Activated CD4-positive, alpha-beta memory T cell treated with anti-CD3 and anti-CD28 coated beads for 36 hours (primary cell): ENCODE data around the gene SFR1. TPM values are rescaled to one million over a fixed set of nuclear protein-coding genes. Genes with fewer than 3 reads are reported as not detected.

Source experiments
- CTCF ChIA-PET: fragments of 350-600 bp; sonication (Branson Sonifier 250); formaldehyde crosslinking; loops from one replicate; lab custom pipeline; 2021; ENCODE audit warnings: antibody characterized with exemption, inconsistent platforms; lab: Charles Lee
- POLR2A ChIA-PET: fragments of 350-600 bp; sonication (Branson Sonifier 250); formaldehyde crosslinking; loops from one replicate; lab custom pipeline; 2021; ENCODE audit warnings: antibody characterized with exemption; lab: Charles Lee
- DNase-seq: peaks from one replicate; pipeline ENCODE4 v3.0.0-alpha.2; 2020
- H3K27ac Mint-ChIP-seq: one replicate; pipeline ENCODE4 v1.8.0; 2021; ENCODE audit warnings: mixed read lengths
- H3K27me3 Mint-ChIP-seq: one replicate; pipeline ENCODE4 v1.8.0; 2021; ENCODE audit warnings: mixed read lengths
- H3K36me3 Mint-ChIP-seq: one replicate; pipeline ENCODE4 v1.8.0; 2021; ENCODE audit warnings: mixed read lengths
- H3K4me1 Mint-ChIP-seq: one replicate; pipeline ENCODE4 v1.8.0; 2021; ENCODE audit warnings: low read depth, mixed read lengths
- H3K4me3 Mint-ChIP-seq: one replicate; pipeline ENCODE4 v1.8.0; 2021; ENCODE audit warnings: mild to moderate bottlenecking, mixed read lengths
- H3K9me3 Mint-ChIP-seq: one replicate; pipeline ENCODE4 v1.8.0; 2021; ENCODE audit warnings: mixed read lengths
- intact Hi-C: fragments of 100-400 bp; cut with micrococcal nuclease; formaldehyde crosslinking; loops from one replicate; pipeline ENCODE4 v1.15.1; 2023
- total RNA-seq, 2 experiments: library from RNA; stranded (reverse); gene quantifications; one replicate each; pipeline ENCODE4 v1.2.3, GENCODE V29; 2021

The SFR1 gene
- total RNA-seq, 2 experiments from 2014 or later: 16.8 to 19.2 TPM

DNA sequence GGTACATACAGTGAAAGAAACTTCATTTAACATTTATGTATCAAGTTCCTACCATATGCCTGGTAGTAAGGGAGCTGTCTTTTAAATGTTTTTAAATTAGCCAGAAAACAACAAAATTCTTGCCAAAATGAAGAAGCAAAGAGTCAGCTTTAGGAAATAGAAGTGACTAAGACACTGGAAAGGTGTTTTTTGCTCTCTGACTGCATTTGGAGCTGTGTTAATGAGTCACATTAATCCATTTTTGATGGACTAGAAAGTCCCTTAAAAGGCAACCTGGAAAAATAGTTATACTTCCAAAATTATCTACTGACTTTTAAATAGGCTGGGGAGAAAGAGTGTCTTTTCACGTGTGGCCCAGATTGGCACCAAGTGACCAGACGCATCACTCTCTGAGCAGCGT lies 32.4 kb upstream of the SFR1 start:
- ChIA-PET CTCF (interaction anchor here (1.1 kb wide), 1 partner anchor 9 kb away, joined by 4 read pairs; no protein-coding TSS in a partner anchor), POLR2A (interaction anchor here (1.6 kb wide), 1 partner anchor 165 kb away, joined by 3 read pairs; the partner anchor contains the start of gene GSTO1)
- H3K9me3 Mint-ChIP-seq: peaks cover 7% of the 10 kb centered on the region
- H3K36me3 Mint-ChIP-seq: no peaks in the 10 kb centered on the region
- intact Hi-C loops: no loop called here
- H3K27me3 Mint-ChIP-seq: no peaks in the 10 kb centered on the region
- no peak overlapping the region for H3K4me3 Mint-ChIP-seq
- no peak overlapping the region for H3K27ac Mint-ChIP-seq
- peaks cover 8% of the 10 kb centered on the region for H3K4me1 Mint-ChIP-seq
- DNase-seq: no peak

DNA sequence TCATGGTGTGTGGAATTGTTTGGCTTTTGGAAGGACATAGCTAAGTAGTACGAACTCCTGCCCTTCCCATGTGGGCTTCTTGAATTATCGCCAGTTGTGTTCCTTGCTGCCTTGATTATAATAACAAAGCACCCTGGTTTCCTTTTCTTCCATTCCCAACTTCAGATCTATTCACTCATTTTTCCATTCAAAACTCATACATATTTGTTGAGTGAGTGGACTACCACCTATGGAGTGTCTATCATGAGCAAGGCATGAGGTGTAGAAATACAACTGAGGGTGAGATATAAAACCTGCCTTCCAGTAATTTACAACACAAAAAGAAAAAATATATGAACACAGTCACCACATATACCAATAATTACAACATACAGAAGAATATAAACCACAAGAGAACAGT lies 31.4 kb upstream of the SFR1 start:
- POLR2A ChIA-PET: interaction anchor here (1.6 kb wide), 1 partner anchor 164 kb away, joined by 3 read pairs; the partner anchor contains the start of gene GSTO1
- DNase-seq: no peak
- H3K27ac Mint-ChIP-seq: no peak overlapping the region
- peaks cover 10% of the 10 kb centered on the region for H3K4me1 Mint-ChIP-seq
- intact Hi-C loops: no loop called here
- no peaks in the 10 kb centered on the region for H3K36me3 Mint-ChIP-seq
- CTCF ChIA-PET: interaction anchor here (1.0 kb wide), 1 partner anchor 31 kb away, joined by 3 read pairs; the partner anchor contains the start of gene SFR1
- peaks cover 7% of the 10 kb centered on the region for H3K9me3 Mint-ChIP-seq
- no peaks in the 10 kb centered on the region for H3K27me3 Mint-ChIP-seq
- no peak overlapping the region for H3K4me3 Mint-ChIP-seq

DNA sequence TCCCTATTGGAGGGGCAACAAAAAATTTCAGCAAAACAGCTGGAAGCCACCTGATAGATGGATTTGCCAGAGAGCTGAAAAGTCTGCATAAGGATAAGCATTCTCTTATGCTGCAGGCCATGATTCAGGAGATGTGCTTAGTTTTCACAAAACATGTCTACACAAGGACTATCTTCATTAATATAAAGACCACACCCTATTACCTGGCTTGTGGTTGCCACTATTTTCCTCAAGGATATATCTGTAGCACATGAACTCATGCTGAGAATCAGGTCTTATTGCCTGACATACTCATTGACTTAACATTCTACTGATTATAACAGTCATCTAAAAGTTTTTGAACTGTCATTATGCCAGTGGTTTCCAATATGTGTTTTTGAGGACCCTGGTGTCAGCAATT lies 29.2 kb upstream of the SFR1 start:
- Mint-ChIP-seq H3K27ac (no peak overlapping the region), H3K36me3 (no peaks in the 10 kb centered on the region)
- POLR2A ChIA-PET: interaction anchor here (1.5 kb wide), 1 partner anchor 29 kb away, joined by 5 read pairs; the partner anchor contains the start of gene SFR1

DNA sequence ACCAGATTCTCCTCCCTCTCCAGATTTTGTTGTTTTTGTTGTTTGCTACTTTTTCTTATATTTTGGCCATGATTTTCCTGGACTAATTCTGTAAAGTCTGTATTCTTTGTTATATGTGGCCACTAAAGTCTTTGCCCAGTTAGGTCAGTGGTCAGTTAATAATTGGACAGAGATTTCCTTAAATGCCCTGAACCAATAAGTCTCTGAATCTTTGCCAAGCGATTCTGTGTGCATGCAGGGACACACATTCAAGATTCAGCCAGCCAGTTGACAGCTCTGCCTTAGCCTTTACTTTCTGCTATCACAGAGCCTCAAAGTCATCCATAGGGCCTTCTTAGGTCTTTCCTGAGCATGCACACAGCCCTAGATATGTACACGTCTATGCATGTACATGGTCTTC lies 25.3 kb upstream of the SFR1 start:
- POLR2A ChIA-PET: no interaction called here
- Mint-ChIP-seq H3K4me1 (peaks cover 10% of the 10 kb centered on the region), H3K36me3 (no peaks in the 10 kb centered on the region), H3K27ac (no peak overlapping the region), H3K9me3 (peaks cover 7% of the 10 kb centered on the region), H3K4me3 (no peak overlapping the region), H3K27me3 (peaks cover 1% of the 10 kb centered on the region)
- CTCF ChIA-PET: no interaction called here
- intact Hi-C loops: no loop called here
- DNase-seq: no peak

More for the DNA sequence above, 29.2 kb upstream of the SFR1 start:
- H3K4me3 Mint-ChIP-seq: no peak overlapping the region
- CTCF ChIA-PET: no interaction called here
- no peak for DNase-seq
- peaks cover 10% of the 10 kb centered on the region for H3K4me1 Mint-ChIP-seq
- peaks cover 7% of the 10 kb centered on the region for H3K9me3 Mint-ChIP-seq
- intact Hi-C loops: no loop called here
- H3K27me3 Mint-ChIP-seq: no peaks in the 10 kb centered on the region

DNA sequence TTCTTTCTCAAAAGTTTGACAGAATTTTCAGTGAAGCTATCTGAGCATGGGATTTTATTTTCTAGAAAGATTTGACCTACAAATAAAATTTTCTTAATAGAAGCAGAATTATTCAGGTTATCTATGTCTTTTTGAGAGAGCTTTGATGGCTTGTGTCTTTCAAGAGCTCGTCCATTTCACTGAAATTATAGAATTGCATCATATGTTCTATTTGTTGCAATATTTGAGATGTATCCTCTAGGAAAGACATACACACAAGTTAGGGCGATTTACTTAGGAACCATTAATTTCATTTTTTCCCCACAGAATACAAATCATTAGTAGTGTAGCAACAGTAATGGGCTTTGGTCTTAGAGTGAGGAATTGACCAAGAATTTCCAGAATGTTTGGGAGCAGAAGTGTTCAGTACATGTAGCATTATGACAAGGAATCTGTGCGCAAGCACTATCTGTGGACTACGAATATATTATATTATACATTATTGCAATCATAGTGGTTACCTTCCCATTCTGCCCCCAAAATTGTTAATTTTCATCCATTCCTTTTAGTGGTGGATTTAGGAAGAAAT lies 23.5 kb upstream of the SFR1 start:
- peaks cover 5% of the 10 kb centered on the region for H3K9me3 Mint-ChIP-seq

DNA sequence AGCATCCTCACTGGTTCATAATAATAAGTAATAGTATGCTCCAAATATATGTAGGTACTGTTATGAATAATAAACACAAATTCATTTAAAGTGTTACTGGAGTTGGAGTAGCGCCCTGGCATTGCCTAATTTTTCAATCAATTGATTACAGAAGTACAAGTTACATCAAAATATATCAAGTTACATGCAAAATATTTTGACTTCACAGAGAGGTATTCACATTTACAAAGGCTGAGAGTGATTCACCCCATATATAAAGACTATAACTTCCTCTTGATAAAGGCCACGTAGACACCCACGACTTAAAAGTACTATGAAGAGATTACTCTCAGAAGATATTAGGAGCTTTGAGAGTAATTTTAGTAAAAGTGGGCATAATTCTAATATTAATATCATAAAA lies 22.7 kb upstream of the SFR1 start:
- ChIA-PET POLR2A (no interaction called here), CTCF (interaction anchor here (0.9 to 1.9 kb wide), 2 partner anchors 24 to 493 kb away, joined by 3 to 6 read pairs; no protein-coding TSS in a partner anchor)
- no peaks in the 10 kb centered on the region for H3K36me3 Mint-ChIP-seq
- no peaks in the 10 kb centered on the region for H3K9me3 Mint-ChIP-seq
- H3K4me1 Mint-ChIP-seq: peaks cover 4% of the 10 kb centered on the region
- intact Hi-C loops: no loop called here
- peaks cover 1% of the 10 kb centered on the region for H3K27me3 Mint-ChIP-seq
- H3K4me3 Mint-ChIP-seq: no peak overlapping the region
- H3K27ac Mint-ChIP-seq: no peak overlapping the region
- no peak for DNase-seq

More for the DNA sequence above, 23.5 kb upstream of the SFR1 start:
- Mint-ChIP-seq H3K4me3 (no peak overlapping the region), H3K4me1 (peaks cover 7% of the 10 kb centered on the region), H3K36me3 (no peaks in the 10 kb centered on the region), H3K27me3 (peaks cover 1% of the 10 kb centered on the region), H3K27ac (no peak overlapping the region)
- DNase-seq: no peak
- intact Hi-C loops: no loop called here
- ChIA-PET CTCF (no interaction called here), POLR2A (no interaction called here)

DNA sequence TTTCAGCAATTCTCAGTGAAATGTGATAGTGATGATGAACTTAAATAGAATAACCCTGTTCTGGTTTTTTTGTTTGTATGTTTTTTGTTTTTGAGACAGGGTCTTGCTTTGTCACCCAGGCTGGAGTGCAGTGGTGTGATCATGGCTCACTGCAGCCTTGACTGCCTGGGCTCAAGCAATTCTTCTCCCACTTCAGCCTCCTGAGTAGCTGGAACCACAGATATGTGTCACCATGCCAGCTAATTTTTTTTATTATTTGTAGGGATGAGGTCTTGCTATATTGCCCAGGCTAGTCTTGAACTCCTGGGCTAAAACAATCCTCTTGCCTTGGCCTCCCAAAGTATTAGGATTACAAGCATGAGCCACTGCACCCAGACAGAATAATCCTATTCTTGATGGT lies 22.0 kb upstream of the SFR1 start:
- peaks cover 1% of the 10 kb centered on the region for H3K27me3 Mint-ChIP-seq
- no peaks in the 10 kb centered on the region for H3K9me3 Mint-ChIP-seq
- POLR2A ChIA-PET: no interaction called here

DNA sequence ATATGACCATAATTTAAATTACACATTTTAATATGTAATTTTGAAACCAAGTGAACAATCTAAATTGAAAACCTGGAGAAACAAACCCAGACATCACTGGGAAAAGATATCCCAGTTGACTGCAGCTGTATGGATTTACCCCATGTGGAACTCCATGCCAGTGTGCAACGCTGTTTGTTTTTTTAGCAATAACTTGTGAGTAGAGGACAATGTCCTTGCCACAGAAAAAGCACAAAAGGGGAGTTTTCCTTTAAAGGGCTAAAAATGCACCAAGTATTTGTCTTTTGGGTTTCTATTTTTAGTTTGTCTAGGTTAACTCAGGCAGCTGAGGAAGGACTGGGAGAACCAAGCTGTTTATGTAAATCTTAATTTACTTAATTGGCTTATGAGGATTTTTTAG lies 21.2 kb upstream of the SFR1 start:
- Mint-ChIP-seq H3K9me3 (no peaks in the 10 kb centered on the region), H3K4me1 (peaks cover 9% of the 10 kb centered on the region), H3K36me3 (no peaks in the 10 kb centered on the region), H3K27ac (no peak overlapping the region), H3K27me3 (peaks cover 1% of the 10 kb centered on the region), H3K4me3 (no peak overlapping the region)
- CTCF ChIA-PET: interaction anchor here (1.9 kb wide), 1 partner anchor 23 kb away, joined by 6 read pairs; no protein-coding TSS in a partner anchor
- intact Hi-C loops: no loop called here
- DNase-seq: no peak
- POLR2A ChIA-PET: interaction anchor here (0.7 kb wide), 1 partner anchor 21 kb away, joined by 3 read pairs; the partner anchor contains the start of gene SFR1

More for the DNA sequence above, 22.0 kb upstream of the SFR1 start:
- DNase-seq: no peak
- no peak overlapping the region for H3K27ac Mint-ChIP-seq
- no peaks in the 10 kb centered on the region for H3K36me3 Mint-ChIP-seq
- H3K4me3 Mint-ChIP-seq: no peak overlapping the region
- CTCF ChIA-PET: interaction anchor here (0.7 to 1.9 kb wide), 3 partner anchors 23 to 494 kb away, joined by 3 to 6 read pairs (median 3); no protein-coding TSS in a partner anchor
- intact Hi-C loops: no loop called here
- H3K4me1 Mint-ChIP-seq: peaks cover 8% of the 10 kb centered on the region

DNA sequence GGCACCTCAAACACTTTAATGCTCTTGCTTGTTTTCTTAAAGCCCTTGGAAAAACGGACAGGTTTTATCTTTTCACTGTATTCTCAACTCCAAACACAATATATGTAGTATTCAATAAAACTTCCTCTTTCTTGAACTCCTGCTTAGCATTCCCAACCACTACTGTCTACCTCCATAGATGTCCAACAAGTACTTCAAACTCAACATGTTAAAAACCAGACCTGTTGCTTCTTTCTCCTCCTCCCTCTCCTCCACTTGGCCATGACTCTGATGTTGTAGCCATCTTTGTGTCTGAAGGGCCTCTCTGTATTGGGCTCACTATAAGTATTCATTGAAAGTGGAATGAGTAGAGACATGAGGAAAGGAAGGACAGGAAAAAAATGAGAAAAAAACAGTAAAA lies 20.1 kb upstream of the SFR1 start:
- ChIA-PET POLR2A (no interaction called here), CTCF (no interaction called here)
- DNase-seq: no peak
- Mint-ChIP-seq H3K9me3 (no peaks in the 10 kb centered on the region), H3K4me3 (no peak overlapping the region), H3K36me3 (no peaks in the 10 kb centered on the region), H3K27ac (no peak overlapping the region), H3K4me1 (peaks cover 9% of the 10 kb centered on the region), H3K27me3 (peaks cover 1% of the 10 kb centered on the region)
- intact Hi-C loops: no loop called here

DNA sequence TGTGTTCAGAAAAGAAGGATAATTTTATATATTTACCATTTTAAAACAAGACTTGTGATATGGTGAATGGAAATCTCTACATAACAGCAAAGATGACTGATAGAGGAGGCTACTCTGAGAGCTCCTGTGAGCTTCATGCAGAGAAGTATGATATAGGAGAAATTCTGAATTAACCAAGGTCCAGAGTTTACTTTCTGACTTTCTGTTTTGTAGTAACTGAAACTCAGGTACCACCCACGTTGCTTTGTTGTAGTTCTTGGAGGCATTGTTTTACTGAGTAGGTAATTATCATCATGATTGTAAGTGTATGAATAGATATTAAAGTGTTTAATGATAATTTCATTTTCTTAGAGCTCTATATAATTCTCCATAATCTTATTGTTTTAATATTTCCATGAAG lies 18.0 kb upstream of the SFR1 start:
- Mint-ChIP-seq H3K4me3 (no peak overlapping the region), H3K4me1 (peaks cover 9% of the 10 kb centered on the region), H3K27me3 (peaks cover 1% of the 10 kb centered on the region), H3K36me3 (no peaks in the 10 kb centered on the region), H3K9me3 (no peaks in the 10 kb centered on the region), H3K27ac (no peak overlapping the region)
- intact Hi-C loops: no loop called here
- ChIA-PET CTCF (interaction anchor here (0.7 to 1.7 kb wide), 3 partner anchors 17 to 391 kb away, joined by 3 to 6 read pairs (median 5); partner anchors contain the start of gene SFR1), POLR2A (interaction anchor here (1.8 kb wide), 1 partner anchor 18 kb away, joined by 6 read pairs; the partner anchor contains the start of gene SFR1)
- no peak for DNase-seq

DNA sequence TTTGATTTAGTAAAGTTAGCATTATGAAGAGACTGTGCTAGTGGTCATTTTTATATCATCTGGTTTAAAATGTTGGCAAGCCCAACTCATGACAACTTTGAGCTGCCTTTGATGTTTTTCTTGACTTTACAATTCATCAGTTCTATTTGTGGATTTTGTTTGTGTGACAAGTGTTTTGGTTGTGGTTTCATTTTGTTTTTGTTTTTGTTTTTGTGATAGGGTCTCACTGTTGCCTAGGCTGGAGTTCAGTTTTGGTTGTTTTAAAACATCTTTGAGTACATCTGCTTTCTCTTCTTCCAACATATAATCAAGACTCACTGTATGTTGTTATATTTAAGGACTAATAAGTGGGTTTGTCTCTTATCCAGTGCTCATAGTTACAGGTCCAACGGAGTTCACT lies 17.6 kb upstream of the SFR1 start:
- ChIA-PET POLR2A (interaction anchor here (1.8 kb wide), 1 partner anchor 17 kb away, joined by 6 read pairs; the partner anchor contains the start of gene SFR1), CTCF (interaction anchor here (0.7 kb wide), 1 partner anchor 75 kb away, joined by 3 read pairs; no protein-coding TSS in a partner anchor)
- no peaks in the 10 kb centered on the region for H3K36me3 Mint-ChIP-seq
- intact Hi-C loops: no loop called here
- H3K27me3 Mint-ChIP-seq: no peaks in the 10 kb centered on the region
- no peak overlapping the region for H3K27ac Mint-ChIP-seq
- peaks cover 9% of the 10 kb centered on the region for H3K4me1 Mint-ChIP-seq
- no peaks in the 10 kb centered on the region for H3K9me3 Mint-ChIP-seq
- no peak for DNase-seq
- H3K4me3 Mint-ChIP-seq: no peak overlapping the region

DNA sequence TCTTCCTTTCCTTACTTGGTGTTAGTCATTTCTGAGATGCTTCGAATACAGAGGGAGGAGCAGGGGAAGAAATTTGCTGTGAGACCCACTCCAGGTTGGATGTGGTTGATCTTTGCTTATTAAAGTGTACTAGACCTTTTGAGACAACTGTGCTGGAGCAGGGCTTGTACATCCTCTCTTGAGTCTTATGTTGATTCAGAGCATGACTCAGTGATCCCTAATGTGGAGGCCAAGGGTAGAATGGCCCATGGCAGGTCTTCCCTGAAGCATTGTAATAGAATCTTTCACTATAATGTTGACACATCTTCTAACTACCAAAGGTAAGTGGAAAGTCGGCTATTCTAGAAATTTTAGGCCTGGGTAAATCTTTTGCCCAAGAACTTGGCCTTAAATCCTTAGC lies 17.0 kb upstream of the SFR1 start:
- Mint-ChIP-seq H3K9me3 (no peaks in the 10 kb centered on the region), H3K27ac (no peak overlapping the region), H3K36me3 (no peaks in the 10 kb centered on the region), H3K4me1 (peaks cover 13% of the 10 kb centered on the region), H3K4me3 (no peak overlapping the region), H3K27me3 (no peaks in the 10 kb centered on the region)
- POLR2A ChIA-PET: no interaction called here
- DNase-seq: peak; percentile 13
- intact Hi-C loops: no loop called here
- CTCF ChIA-PET: no interaction called here
